WTC11 (cell line): ENCODE results near the gene PBX4. TPM values are rescaled to one million over a fixed set of nuclear protein-coding genes. Genes with fewer than 3 reads are reported as not detected.

Experiments
- ATAC-seq: fragments of 200-7000 bp; cut with Tn5 transposase; 2 replicates; pipeline ENCODE4 v1.10.0; 2021; ENCODE audit warnings: mild to moderate bottlenecking, moderate library complexity
- CTCF ChIA-PET: fragments of 300-600 bp; sonication (Branson Sonifier 250); formaldehyde crosslinking; loops from one replicate; lab custom pipeline; 2021; ENCODE audit warnings: antibody characterized with exemption; lab: Charles Lee
- POLR2A ChIA-PET: fragments of 350-600 bp; sonication (Branson Sonifier 250); formaldehyde crosslinking; loops from one replicate; lab custom pipeline; 2021; ENCODE audit warnings: antibody characterized with exemption; lab: Charles Lee
- DNase-seq: peaks from one replicate; pipeline ENCODE4 v3.0.0; 2021; ENCODE audit warnings: low spot score
- H3K27ac Mint-ChIP-seq: 2 replicates; pipeline ENCODE4 v1.8.0; 2021; ENCODE audit warnings: mixed read lengths
- H3K27me3 Mint-ChIP-seq: 2 replicates; pipeline ENCODE4 v1.8.0; 2021; ENCODE audit warnings: low read depth, mild to moderate bottlenecking, moderate library complexity, mixed read lengths
- H3K36me3 Mint-ChIP-seq: 2 replicates; pipeline ENCODE4 v1.8.0; 2021; ENCODE audit warnings: mixed read lengths
- H3K4me1 Mint-ChIP-seq: 2 replicates; pipeline ENCODE4 v1.8.0; 2022; ENCODE audit warnings: mixed read lengths
- H3K4me3 Mint-ChIP-seq: 2 replicates; pipeline ENCODE4 v1.8.0; 2021; ENCODE audit warnings: mild to moderate bottlenecking, moderate library complexity, mixed read lengths
- H3K9me3 Mint-ChIP-seq: 2 replicates; pipeline ENCODE4 v1.8.0; 2021; ENCODE audit warnings: mixed read lengths
- ATF2 ChIP-seq: sonication (generic); formaldehyde crosslinking; IDR thresholded peaks from 2 replicates; pipeline ENCODE4 v1.8.1; 2022; ENCODE audit warnings: low read depth, missing genetic modification reagents, borderline replicate concordance
- ATF6 ChIP-seq: sonication (generic); formaldehyde crosslinking; IDR thresholded peaks from 2 replicates; pipeline ENCODE4 v1.8.1; 2023; ENCODE audit warnings: mild to moderate bottlenecking, missing genetic modification reagents
- ELF4 ChIP-seq: sonication (generic); formaldehyde crosslinking; IDR thresholded peaks from 2 replicates; pipeline ENCODE4 v1.8.1; 2022; ENCODE audit warnings: low read depth, mild to moderate bottlenecking, moderate library complexity, missing genetic modification reagents
- FOXP4 ChIP-seq: sonication (generic); formaldehyde crosslinking; IDR thresholded peaks from 2 replicates; pipeline ENCODE4 v1.8.0; 2022; ENCODE audit warnings: mild to moderate bottlenecking, missing genetic modification reagents
- HMGXB4 ChIP-seq: sonication (generic); formaldehyde crosslinking; IDR thresholded peaks from 2 replicates; pipeline ENCODE4 v1.8.1; 2023; ENCODE audit warnings: mild to moderate bottlenecking, moderate library complexity, missing genetic modification reagents
- IRF2 ChIP-seq: sonication (generic); formaldehyde crosslinking; IDR thresholded peaks from 2 replicates; pipeline ENCODE4 v1.8.0; 2022; ENCODE audit warnings: low read depth, missing genetic modification reagents, borderline replicate concordance
- PRRX2 ChIP-seq: fragments of 250-450 bp; sonication (Bioruptor Pico); IDR thresholded peaks from 2 replicates; pipeline ENCODE4 v1.8.0; 2021; ENCODE audit warnings: mild to moderate bottlenecking
- SP1 ChIP-seq: sonication (generic); formaldehyde crosslinking; conservative IDR thresholded peaks from 2 replicates; pipeline ENCODE4 v1.8.1; 2022; ENCODE audit warnings: missing genetic modification reagents
- STAT6 ChIP-seq: sonication (generic); formaldehyde crosslinking; conservative IDR thresholded peaks from 2 replicates; pipeline ENCODE4 v1.8.1; 2023; ENCODE audit warnings: mild to moderate bottlenecking, low read depth, missing genetic modification reagents, moderate library complexity
- TCF7 ChIP-seq: sonication (generic); formaldehyde crosslinking; IDR thresholded peaks from 2 replicates; pipeline ENCODE4 v1.8.0; 2022; ENCODE audit warnings: mild to moderate bottlenecking, low read depth, missing genetic modification reagents, moderate library complexity
- USF1 ChIP-seq: sonication (generic); formaldehyde crosslinking; IDR thresholded peaks from 2 replicates; pipeline ENCODE4 v1.8.0; 2022; ENCODE audit warnings: mild to moderate bottlenecking, missing genetic modification reagents
- ZMAT4 ChIP-seq: fragments of 250-450 bp; sonication (Bioruptor Pico); IDR thresholded peaks from 2 replicates; pipeline ENCODE4 v1.9.0; 2021; ENCODE audit warnings: mild to moderate bottlenecking
- ZNF416 ChIP-seq: fragments of 250-450 bp; sonication (Bioruptor Pico); IDR thresholded peaks from 2 replicates; pipeline ENCODE4 v1.9.0; 2021; ENCODE audit warnings: mild to moderate bottlenecking, inconsistent platforms
- ZNF512 ChIP-seq: sonication (generic); formaldehyde crosslinking; IDR thresholded peaks from 2 replicates; pipeline ENCODE4 v1.8.1; 2022; ENCODE audit warnings: missing genetic modification reagents, borderline replicate concordance
- ZSCAN18 ChIP-seq: fragments of 250-450 bp; sonication (Bioruptor Pico); IDR thresholded peaks from 2 replicates; pipeline ENCODE4 v2.1.2; 2022; ENCODE audit warnings: mild to moderate bottlenecking, moderate library complexity
- total RNA-seq: library from RNA; stranded (reverse); gene quantifications from 3 replicates; pipeline ENCODE4 v1.2.3, GENCODE V29; 2021

The PBX4 gene
- total RNA-seq, 1 experiment from 2014 or later: 3.2 TPM

GRCh38 chr19:19567391-19567790 is 51.1 kb downstream of the PBX4 start:
- TF ChIP-seq ZMAT4: no peak
- TF ChIP-seq STAT6: no peak
- no peak for TF ChIP-seq ELF4 (CRISPR knock-in tag)
- no peak for TF ChIP-seq TCF7 (CRISPR knock-in tag)
- TF ChIP-seq IRF2 (CRISPR knock-in tag): no peak
- TF ChIP-seq ZSCAN18: no peak
- no peak for TF ChIP-seq SP1 (CRISPR knock-in tag)
- no peak for TF ChIP-seq ZNF512 (CRISPR knock-in tag)
- TF ChIP-seq ZNF416 (CRISPR knock-in tag): no peak
- TF ChIP-seq USF1 (CRISPR knock-in tag): no peak
- ATAC-seq (no peak), DNase-seq (no peak)
- Mint-ChIP-seq H3K27ac (no peak overlapping the region), H3K27me3 (no peaks in the 10 kb centered on the region), H3K4me1 (no peaks in the 10 kb centered on the region), H3K36me3 (peaks cover 11% of the 10 kb centered on the region), H3K9me3 (peaks cover 12% of the 10 kb centered on the region), H3K4me3 (no peak overlapping the region)
- ChIA-PET CTCF (interaction anchor here (0.5 to 2.4 kb wide), 5 partner anchors 13 to 36 kb away, joined by 3 to 13 read pairs (median 5); no protein-coding TSS in a partner anchor), POLR2A (no interaction called here)

- H3K4me3 Mint-ChIP-seq: no peak overlapping the region
- no peak for TF ChIP-seq ATF6 (CRISPR knock-in tag)
- TF ChIP-seq ATF2 (CRISPR knock-in tag): no peak
- TF ChIP-seq ELF4 (CRISPR knock-in tag): no peak
- no peak for TF ChIP-seq ZNF512 (CRISPR knock-in tag)
- TF ChIP-seq FOXP4 (CRISPR knock-in tag): no peak
- no peak for TF ChIP-seq HMGXB4 (CRISPR knock-in tag)
- TF ChIP-seq ZSCAN18: no peak
- TF ChIP-seq PRRX2: no peak
- TF ChIP-seq SP1 (CRISPR knock-in tag): no peak
- TF ChIP-seq, all 79 proteins: peak for 0
- ChIA-PET CTCF (interaction anchor here (0.9 kb wide), 1 partner anchor 34 kb away, joined by 3 read pairs; no protein-coding TSS in a partner anchor), POLR2A (no interaction called here)
- Mint-ChIP-seq H3K27ac (no peak overlapping the region), H3K36me3 (peaks cover 11% of the 10 kb centered on the region), H3K27me3 (no peaks in the 10 kb centered on the region), H3K9me3 (peaks cover 12% of the 10 kb centered on the region), H3K4me1 (no peaks in the 10 kb centered on the region)
- ATAC-seq: no peak
- no peak for DNase-seq
These were observed 52.2 kb downstream of the PBX4 start for GRCh38 chr19:19566306-19566705.
